HG03342 (cell line): ENCODE measurements around the gene RFFL.
A peak's percentile ranks its signal among the peaks of the same experiment; 100 is the strongest.

Experiments
- ATAC-seq: cut with Tn5 transposase; IDR thresholded peaks from one replicate; pipeline ENCODE4 v1.9.1; 2021; ENCODE audit warnings: mild to moderate bottlenecking, moderate library complexity; ENCODE audit not compliant: unreplicated experiment

Gene RFFL

DNA sequence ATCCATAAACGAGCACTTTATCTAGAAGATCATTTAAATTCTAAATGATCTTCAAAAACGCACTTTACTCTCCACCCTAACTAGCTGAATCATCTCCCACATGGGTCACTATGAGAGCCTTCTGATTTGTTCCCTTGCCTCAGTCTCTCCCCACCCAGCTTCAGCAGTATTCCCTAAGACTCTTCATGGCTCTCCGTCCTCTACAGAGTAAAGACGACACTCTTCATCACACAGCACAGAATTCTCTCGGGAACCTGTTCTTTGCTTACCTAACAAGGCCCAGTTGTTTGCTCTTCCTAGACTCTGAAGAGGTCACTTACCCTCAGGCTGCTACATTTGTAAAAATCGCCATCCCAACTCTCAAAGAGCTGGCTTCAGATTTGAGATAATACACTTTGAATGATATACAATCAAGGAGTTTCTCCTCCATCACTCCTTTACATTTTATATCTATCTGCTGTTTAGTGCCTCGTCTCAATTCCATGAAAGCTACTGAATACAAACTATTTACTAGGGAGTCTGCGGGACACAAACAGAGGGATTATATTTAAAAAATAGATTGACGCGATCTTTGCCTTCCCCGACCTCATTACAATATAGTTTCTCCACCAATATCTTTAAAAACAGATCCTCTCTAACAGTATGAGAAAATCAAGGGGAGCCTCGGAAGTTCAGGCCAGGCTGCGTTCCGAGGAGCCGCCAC is 83.7 kb downstream of the RFFL start:
- ATAC-seq, result no peak

- no peak for ATAC-seq
These were observed 84.4 kb downstream of the RFFL start for GRCh38 chr17:34979153-34979552.

DNA sequence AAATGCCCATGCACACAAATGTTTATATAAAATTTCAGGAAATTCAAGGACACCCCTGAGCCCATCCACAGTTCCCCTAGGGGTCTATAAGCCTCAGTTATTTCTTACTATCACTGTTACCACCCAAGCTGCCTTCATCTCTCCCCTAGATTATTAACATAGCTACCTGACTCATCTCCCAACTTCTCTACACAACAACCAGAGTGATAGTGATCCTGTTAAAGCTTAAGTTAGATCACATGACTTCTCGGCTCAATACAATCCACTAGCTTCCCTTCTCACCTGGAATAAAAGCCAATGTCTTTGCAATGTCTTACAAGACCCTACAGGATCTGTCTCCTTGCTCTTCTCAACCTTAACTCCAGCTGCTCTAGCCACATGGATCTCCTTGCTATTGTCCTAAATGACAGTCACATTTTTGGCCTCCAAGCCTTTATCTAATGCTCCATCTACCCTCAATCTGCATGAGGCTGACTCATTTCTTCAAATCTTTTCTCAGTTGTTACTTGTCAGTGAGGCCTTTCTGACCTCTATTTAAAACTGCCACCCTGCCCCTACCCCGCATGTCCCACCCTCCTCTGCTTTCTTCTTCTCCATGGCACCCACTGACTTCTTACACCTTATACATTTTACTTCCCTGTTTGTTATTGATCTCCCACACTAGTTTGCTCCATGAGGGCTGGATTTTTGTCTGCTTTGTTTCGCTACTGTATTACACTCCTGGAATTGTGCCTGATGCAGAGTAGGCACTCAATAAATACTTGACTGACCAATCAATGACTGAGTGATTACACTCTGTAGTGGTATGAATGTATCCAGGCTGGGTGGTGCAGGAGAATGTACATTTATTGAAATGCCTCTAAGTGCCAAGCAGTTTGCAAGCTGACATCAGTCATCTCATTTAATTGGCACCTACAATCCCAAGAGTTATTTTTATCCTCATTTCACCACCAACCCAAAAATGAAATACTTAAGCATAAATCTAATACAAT is 88.4 kb downstream of the RFFL start:
- no peak for ATAC-seq

DNA sequence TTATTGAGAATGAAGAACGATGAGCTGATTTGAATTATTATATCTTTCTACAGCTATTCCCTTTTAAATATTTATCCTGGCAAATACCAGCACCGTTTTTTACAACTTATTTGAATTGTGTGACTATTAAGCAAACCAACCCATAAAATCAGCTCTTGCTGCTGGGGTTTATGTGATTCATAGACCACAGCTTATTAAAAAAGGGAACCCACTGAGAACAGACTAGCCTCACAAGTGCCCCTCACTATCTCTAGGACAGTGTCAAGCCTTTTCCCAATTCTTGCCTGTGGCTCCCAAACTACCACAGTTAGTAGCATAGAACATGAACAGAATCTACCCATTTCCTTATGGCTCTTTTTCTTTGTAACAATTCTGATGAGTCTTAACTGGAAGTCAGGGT is 89.3 kb downstream of the RFFL start:
- no peak for ATAC-seq

DNA sequence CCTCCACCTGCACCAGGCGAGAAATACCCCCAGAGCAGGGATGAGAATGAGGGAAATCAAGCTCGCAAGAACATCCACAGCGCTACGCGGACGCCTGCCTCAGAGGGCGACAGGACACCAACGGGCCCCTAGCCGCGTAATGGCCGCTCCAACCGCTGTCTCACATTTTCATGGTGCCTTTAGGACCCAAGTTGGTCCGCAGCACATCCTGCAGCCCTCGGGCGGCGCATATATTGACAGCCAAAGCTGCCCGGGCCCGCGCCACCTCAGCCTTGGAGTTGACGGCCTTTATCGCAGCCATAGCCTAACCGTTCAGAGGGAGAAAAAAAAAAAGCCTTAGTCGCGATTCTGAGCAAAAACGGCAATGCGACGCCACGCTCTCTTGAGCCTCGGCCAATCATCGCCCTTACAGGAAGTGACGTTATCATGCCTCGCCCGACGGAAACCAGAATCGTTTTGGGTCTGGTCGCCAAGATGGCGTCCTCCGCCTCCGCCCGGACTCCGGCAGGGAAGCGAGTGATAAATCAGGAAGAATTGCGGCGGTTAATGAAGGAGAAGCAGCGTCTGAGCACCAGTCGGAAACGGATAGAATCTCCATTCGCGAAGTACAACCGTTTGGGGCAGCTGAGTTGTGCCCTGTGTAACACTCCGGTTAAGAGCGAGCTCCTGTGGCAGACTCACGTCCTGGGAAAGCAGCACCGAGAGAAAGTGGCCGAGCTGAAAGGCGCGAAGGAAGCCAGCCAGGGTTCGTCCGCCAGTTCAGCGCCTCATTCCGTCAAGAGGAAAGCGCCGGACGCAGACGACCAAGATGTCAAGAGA is 102.2 kb downstream of the RFFL start, which contains the start of the genes CCT6B and ZNF830:
Gene CCT6B, minus strand, starts transcription at position 368 of the 819 bp plus-strand sequence. Its CDS starts 67 bp downstream, at position 301.
Gene ZNF830, plus strand, starts transcription at position 448 of the 819 bp plus-strand sequence. Its CDS starts 27 bp downstream, at position 475.
- peak; percentile 82 for ATAC-seq

DNA sequence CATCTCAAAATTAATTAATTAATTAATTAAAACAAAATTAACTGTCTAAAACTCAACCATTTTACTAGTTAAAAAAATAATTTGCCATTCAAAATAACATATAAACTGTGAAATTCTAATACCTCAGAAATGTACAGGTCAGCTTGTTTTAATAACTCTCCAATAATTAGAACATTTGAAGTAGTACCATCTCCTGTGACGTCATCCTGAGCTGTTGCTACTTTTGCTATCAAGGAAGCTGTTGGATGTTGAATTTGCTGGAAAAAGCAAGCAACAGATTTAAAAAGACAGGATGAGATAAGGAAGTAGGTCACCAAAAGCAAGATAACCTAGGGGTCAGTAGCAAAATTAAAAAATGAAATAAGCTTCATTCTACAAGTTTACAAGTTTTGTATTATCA is 105.1 kb downstream of the RFFL start:
- no peak for ATAC-seq
